Type B pancreatic cell (in vitro differentiated cells): ENCODE measurements around the gene GNG4. TPM values are rescaled to one million over a fixed set of nuclear protein-coding genes. Genes with fewer than 3 reads are reported as not detected.

Experiments
- DNase-seq: peaks from one replicate; pipeline ENCODE4 v3.0.0; 2021; ENCODE audit warnings: mixed read lengths; ENCODE audit not compliant: unreplicated experiment; ENCODE audit errors: extremely low spot score
- H3K27ac Mint-ChIP-seq: 2 replicates; pipeline ENCODE4 v1.8.0; 2021; ENCODE audit warnings: mild to moderate bottlenecking, mixed read lengths
- H3K27me3 Mint-ChIP-seq: 2 replicates; pipeline ENCODE4 v1.8.0; 2021; ENCODE audit warnings: mixed read lengths
- H3K36me3 Mint-ChIP-seq: 2 replicates; pipeline ENCODE4 v1.8.0; 2021; ENCODE audit warnings: mixed read lengths
- H3K4me1 Mint-ChIP-seq: one replicate; pipeline ENCODE4 v1.8.0; 2021; ENCODE audit warnings: mixed read lengths; ENCODE audit not compliant: unreplicated experiment
- H3K4me3 Mint-ChIP-seq: 2 replicates; pipeline ENCODE4 v1.8.0; 2021; ENCODE audit warnings: mild to moderate bottlenecking, mixed read lengths
- H3K9me3 Mint-ChIP-seq: 2 replicates; pipeline ENCODE4 v1.8.0; 2021; ENCODE audit warnings: mixed read lengths
- total RNA-seq: library from RNA; stranded (reverse); gene quantifications from 2 replicates; pipeline ENCODE4 v1.2.1, GENCODE V29; 2021; ENCODE audit warnings: low replicate concordance
- TF ChIP-seq, protein P1 (sequence below): fragments of 200-600 bp; sonication (generic); conservative IDR thresholded peaks from 2 replicates; pipeline ENCODE4 v1.5.0; 2021; ENCODE audit warnings: antibody characterized with exemption, mild to moderate bottlenecking

Gene GNG4
- total RNA-seq, 1 donor from 2014 or later, result 28.5 TPM

DNA sequence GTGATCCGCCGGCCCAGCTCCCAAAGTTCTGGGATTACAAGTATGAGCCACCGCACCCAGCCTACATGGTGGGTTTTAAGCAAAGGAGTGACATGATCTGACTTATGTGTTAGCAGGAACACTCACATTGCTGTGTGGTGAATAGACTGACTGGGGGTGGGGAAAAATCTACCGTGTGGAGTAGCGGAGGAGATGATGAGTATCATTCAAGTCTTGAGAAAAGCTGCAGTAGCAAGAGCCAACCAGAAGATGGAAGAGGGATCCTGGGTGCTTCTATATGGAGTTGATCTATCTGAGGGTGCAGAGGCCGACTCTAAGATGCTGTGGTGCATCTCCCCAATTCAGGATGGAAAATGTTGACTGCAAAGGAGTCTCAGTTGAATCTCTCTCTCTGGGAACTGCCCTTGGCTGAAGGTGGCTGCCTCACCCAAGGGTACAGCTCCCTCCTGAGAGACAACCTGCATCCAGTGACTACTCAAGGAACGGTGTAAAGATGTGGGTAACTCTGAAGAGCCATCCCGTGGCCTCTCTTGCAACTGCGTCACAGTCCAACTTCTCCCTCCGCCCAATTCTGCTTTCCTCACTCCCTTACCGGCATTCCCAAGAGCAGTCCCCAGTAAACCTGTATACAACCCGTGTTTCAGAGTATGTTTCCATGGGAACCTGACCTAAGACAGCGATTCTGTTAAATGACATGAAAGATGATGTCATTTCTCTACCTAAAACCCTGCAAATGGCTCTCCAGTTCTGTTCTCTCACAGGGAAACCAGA lies 137.9 kb downstream of the GNG4 start:
- no peaks in the 10 kb centered on the region for H3K9me3 Mint-ChIP-seq
- H3K4me1 Mint-ChIP-seq, result peaks cover 6% of the 10 kb centered on the region
- no peak overlapping the region for H3K4me3 Mint-ChIP-seq
- no peak for DNase-seq
- H3K27ac Mint-ChIP-seq, result no peak overlapping the region
- no peaks in the 10 kb centered on the region for H3K27me3 Mint-ChIP-seq
- no peaks in the 10 kb centered on the region for H3K36me3 Mint-ChIP-seq
- TF ChIP-seq, protein P1, sequence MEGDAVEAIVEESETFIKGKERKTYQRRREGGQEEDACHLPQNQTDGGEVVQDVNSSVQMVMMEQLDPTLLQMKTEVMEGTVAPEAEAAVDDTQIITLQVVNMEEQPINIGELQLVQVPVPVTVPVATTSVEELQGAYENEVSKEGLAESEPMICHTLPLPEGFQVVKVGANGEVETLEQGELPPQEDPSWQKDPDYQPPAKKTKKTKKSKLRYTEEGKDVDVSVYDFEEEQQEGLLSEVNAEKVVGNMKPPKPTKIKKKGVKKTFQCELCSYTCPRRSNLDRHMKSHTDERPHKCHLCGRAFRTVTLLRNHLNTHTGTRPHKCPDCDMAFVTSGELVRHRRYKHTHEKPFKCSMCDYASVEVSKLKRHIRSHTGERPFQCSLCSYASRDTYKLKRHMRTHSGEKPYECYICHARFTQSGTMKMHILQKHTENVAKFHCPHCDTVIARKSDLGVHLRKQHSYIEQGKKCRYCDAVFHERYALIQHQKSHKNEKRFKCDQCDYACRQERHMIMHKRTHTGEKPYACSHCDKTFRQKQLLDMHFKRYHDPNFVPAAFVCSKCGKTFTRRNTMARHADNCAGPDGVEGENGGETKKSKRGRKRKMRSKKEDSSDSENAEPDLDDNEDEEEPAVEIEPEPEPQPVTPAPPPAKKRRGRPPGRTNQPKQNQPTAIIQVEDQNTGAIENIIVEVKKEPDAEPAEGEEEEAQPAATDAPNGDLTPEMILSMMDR, result peak; percentile 33

DNA sequence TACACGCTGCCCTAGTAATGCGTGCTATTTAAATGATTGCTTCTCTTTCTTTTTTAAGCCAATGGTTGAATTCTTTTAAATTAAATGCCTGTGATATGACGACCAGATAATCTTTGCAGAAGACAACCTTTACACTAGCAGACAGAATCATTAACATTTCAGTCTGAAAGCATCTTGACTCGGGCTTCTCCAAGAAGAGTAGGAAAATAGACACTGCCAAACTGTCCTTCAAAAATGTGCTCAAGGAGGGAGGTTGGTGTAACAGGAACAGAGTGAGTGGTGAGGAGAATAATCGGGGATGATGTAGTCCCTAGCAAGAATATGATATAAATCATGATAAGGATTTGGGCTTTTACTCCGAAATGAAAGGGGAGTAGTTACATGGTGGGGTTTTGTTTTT lies 138.8 kb downstream of the GNG4 start:
- Mint-ChIP-seq H3K9me3 (no peaks in the 10 kb centered on the region), H3K36me3 (no peaks in the 10 kb centered on the region), H3K4me1 (peaks cover 9% of the 10 kb centered on the region), H3K27ac (no peak overlapping the region), H3K27me3 (no peaks in the 10 kb centered on the region), H3K4me3 (no peak overlapping the region)
- TF ChIP-seq, protein P1, result no peak
- DNase-seq, result no peak

DNA sequence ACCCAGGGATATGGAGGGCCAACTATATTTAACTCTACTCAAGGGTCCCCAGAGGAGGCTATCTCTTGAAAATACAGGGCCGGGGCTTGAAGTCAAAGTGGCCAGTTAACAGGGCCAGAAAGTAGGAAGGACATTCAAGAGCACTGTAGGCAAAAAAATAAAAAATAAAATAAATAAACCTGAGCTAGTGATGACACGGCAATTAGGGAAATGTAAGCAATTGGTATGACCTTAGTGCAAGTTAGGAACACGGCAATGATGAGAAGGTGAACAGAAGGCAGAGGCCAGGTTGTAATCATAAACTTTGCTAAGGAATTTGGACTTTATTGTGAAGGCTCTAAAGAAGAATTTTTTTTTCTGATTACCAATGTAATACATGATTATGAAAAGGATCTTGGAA lies 142.0 kb downstream of the GNG4 start:
- no peaks in the 10 kb centered on the region for H3K36me3 Mint-ChIP-seq
- no peaks in the 10 kb centered on the region for H3K27me3 Mint-ChIP-seq
- no peak overlapping the region for H3K27ac Mint-ChIP-seq
- TF ChIP-seq, protein P1, result no peak
- no peaks in the 10 kb centered on the region for H3K9me3 Mint-ChIP-seq
- peaks cover 4% of the 10 kb centered on the region for H3K4me1 Mint-ChIP-seq
- H3K4me3 Mint-ChIP-seq, result no peak overlapping the region
- DNase-seq, result no peak

DNA sequence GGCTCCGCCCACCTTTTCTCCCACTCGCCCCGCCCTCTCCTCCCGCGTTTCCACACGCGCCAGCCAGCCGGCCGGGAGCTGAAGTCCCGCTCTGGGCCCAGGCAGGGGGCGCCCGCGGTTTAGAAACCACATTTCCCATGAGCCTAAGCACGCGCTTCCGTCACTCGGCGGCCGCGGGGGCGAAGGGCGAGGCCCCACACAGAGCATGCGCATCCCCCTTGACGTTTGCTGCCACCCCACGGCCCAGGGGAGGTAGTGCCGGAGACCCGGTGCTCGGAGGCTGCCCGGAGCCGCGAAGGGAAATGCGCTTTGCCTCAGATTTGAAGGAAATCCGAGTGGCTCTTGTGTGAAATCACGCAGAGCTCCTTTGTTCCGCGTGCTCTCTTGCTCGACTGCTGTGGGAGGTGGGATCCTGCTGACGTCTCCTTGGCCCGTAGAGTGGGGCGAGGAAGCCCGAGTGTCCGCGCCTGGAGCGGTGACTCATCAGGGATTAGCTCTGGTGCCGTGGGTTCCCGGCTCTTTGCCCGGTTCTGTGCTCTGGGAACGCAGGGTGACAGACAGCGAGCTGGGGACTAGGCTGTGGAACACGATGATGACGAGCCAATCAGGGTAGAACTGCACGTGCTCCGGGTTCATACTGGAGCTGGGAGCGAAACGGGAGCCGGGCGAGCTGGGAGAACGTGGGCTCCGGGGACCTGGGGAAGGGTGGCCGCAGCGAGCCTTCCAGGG lies 144.9 kb downstream of the GNG4 start:
- no peaks in the 10 kb centered on the region for H3K9me3 Mint-ChIP-seq
- peaks cover 4% of the 10 kb centered on the region for H3K36me3 Mint-ChIP-seq
- DNase-seq, result peak; percentile 100
- H3K27ac Mint-ChIP-seq, result peak overlapping the region; percentile 99
- TF ChIP-seq, protein P1, result peak; percentile 83
- H3K27me3 Mint-ChIP-seq, result no peaks in the 10 kb centered on the region
- peak overlapping the region; percentile 98 for H3K4me3 Mint-ChIP-seq
- peaks cover 21% of the 10 kb centered on the region for H3K4me1 Mint-ChIP-seq

DNA sequence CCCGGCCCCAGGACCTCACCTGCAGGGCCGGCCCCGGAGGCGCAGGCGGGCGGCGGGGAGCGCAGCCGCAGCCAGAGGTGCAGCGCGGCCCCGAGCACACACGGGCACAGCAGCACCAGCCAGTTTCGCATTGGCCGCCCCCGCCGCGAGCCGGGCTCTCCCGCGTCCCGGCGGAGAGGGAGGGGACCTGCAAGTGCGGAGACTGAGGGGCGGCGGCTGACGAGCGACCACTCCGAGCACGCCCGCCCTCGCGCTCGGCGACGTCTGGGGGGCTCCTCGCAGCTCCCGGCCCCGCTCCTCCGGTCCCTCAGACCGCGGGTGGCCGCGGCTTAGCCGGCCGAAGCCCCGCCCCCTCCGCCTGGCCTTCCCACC lies 145.5 kb downstream of the GNG4 start, which contains the start of gene B3GALNT2:
B3GALNT2 (minus strand) TSS at position 331 of the 372 bp plus-strand sequence; CDS start at position 131, 200 bp downstream.
- TF ChIP-seq, protein P1, result no peak
- Mint-ChIP-seq H3K27ac (peak within 1 kb of the TSS; percentile 99), H3K4me3 (peak within 1 kb of the TSS; percentile 98), H3K9me3 (no peaks in the 10 kb centered on the region), H3K36me3 (peaks cover 4% of the 10 kb centered on the region), H3K27me3 (no peaks in the 10 kb centered on the region), H3K4me1 (peaks cover 21% of the 10 kb centered on the region)
- DNase-seq, result no peak
